CD14-positive monocyte (primary cell): Measurements from ENCODE around the gene MDGA2. TPM values are rescaled to one million over a fixed set of nuclear protein-coding genes. Genes with fewer than 3 reads are reported as not detected.

ENCODE experiments used
- DNase-seq, 3 donors: peaks; one replicate each; pipeline ENCODE4 v3.0.0-alpha.2; 2011 to 2022
- H2AFZ ChIP-seq: 2 replicates; pipeline ENCODE4 v1.6.0; 2012; ENCODE audit warnings: mild to moderate bottlenecking, low read depth, low read length, inconsistent platforms; ENCODE audit not compliant: insufficient read depth, poor library complexity, severe bottlenecking
- H3K27ac ChIP-seq, 2 donors: 1 replicate in 1 of 2; 2 replicates in 1 of 2; pipeline ENCODE4 v1.5.1; 2012 to 2013; ENCODE audit warnings: low read length in 2 of 2, control low read depth in 1 of 2, inconsistent platforms in 1 of 2, low read depth in 1 of 2, mild to moderate bottlenecking in 1 of 2
- H3K27me3 ChIP-seq, 2 donors: one replicate each; pipeline versions ENCODE4 v1.6.0 to v1.6.1; 2011 to 2013; ENCODE audit warnings: low read length in 2 of 2; ENCODE audit not compliant: control insufficient read depth in 2 of 2, insufficient read depth in 2 of 2
- H3K36me3 ChIP-seq, 2 donors: replicated peaks in 1 of 2; 1 replicate in 1 of 2; 2 replicates in 1 of 2; pipeline versions ENCODE4 v1.5.1 to v1.6.1; 2012 to 2013; ENCODE audit warnings: low read length in 2 of 2, control low read depth in 1 of 2, inconsistent platforms in 1 of 2, mild to moderate bottlenecking in 1 of 2; ENCODE audit not compliant: insufficient read depth in 2 of 2, control insufficient read depth in 1 of 2
- H3K4me1 ChIP-seq, 2 donors: 1 replicate in 1 of 2; 2 replicates in 1 of 2; pipeline versions ENCODE4 v1.5.1 to v1.6.1; 2012 to 2013; ENCODE audit warnings: low read length in 2 of 2, control low read depth in 1 of 2, inconsistent platforms in 1 of 2, mild to moderate bottlenecking in 1 of 2, moderate library complexity in 1 of 2; ENCODE audit not compliant: insufficient read depth in 2 of 2, control insufficient read depth in 1 of 2
- H3K4me2 ChIP-seq: replicated peaks from 2 replicates; pipeline ENCODE3; 2012; ENCODE audit warnings: low read length, moderate library complexity, mild to moderate bottlenecking; ENCODE audit not compliant: poor library complexity, severe bottlenecking; ENCODE audit errors: extremely low read depth
- H3K4me3 ChIP-seq, 3 experiments: fragments of 200-600 bp in 1 of 3; sonication (generic) in 1 of 3; replicated peaks in 1 of 3; 1 replicate in 2 of 3; 2 replicates in 1 of 3; pipeline ENCODE4 v1.5.1; 2011 to 2013; ENCODE audit warnings: low read length in 3 of 3, mild to moderate bottlenecking in 3 of 3, control low read depth in 2 of 3, low read depth in 2 of 3, inconsistent platforms in 1 of 3, moderate library complexity in 1 of 3
- H3K79me2 ChIP-seq: 2 replicates; pipeline ENCODE4 v1.6.0; 2012; ENCODE audit warnings: mild to moderate bottlenecking, control low read depth, inconsistent platforms, low read length, moderate library complexity; ENCODE audit not compliant: insufficient read depth
- H3K9ac ChIP-seq: 2 replicates; pipeline ENCODE4 v1.6.0; 2017; ENCODE audit warnings: low read length, mild to moderate bottlenecking; ENCODE audit not compliant: insufficient read depth, poor library complexity, severe bottlenecking
- H3K9me3 ChIP-seq, 2 donors: replicated peaks in 1 of 2; 1 replicate in 1 of 2; 2 replicates in 1 of 2; pipeline versions ENCODE4 v1.5.1 to v1.6.1; 2012 to 2013; ENCODE audit warnings: low read length in 2 of 2, control low read depth in 1 of 2; ENCODE audit not compliant: control insufficient read depth in 1 of 2, insufficient read depth in 1 of 2
- H4K20me1 ChIP-seq: 2 replicates; pipeline ENCODE4 v1.6.0; 2012; ENCODE audit warnings: mild to moderate bottlenecking, low read length, control low read depth, moderate library complexity; ENCODE audit not compliant: insufficient read depth
- H3K27ac Mint-ChIP-seq, 7 donors: one replicate each; pipeline ENCODE4 v1.8.0; 2020; ENCODE audit warnings: mild to moderate bottlenecking in 7 of 7, mixed read lengths in 7 of 7, moderate library complexity in 6 of 7, inconsistent platforms in 2 of 7
- H3K27me3 Mint-ChIP-seq, 3 donors: one replicate each; pipeline ENCODE4 v1.8.0; 2021 to 2022; ENCODE audit warnings: low read depth in 3 of 3, mild to moderate bottlenecking in 3 of 3, mixed read lengths in 3 of 3, moderate library complexity in 3 of 3, inconsistent platforms in 1 of 3
- H3K36me3 Mint-ChIP-seq, 2 donors: one replicate each; pipeline ENCODE4 v1.8.0; 2020; ENCODE audit warnings: mixed read lengths in 2 of 2, inconsistent platforms in 1 of 2, mild to moderate bottlenecking in 1 of 2
- H3K4me1 Mint-ChIP-seq: one replicate; pipeline ENCODE4 v1.8.0; 2020; ENCODE audit warnings: mild to moderate bottlenecking, mixed read lengths
- H3K4me3 Mint-ChIP-seq, 2 donors: one replicate each; pipeline ENCODE4 v1.8.0; 2020; ENCODE audit warnings: mild to moderate bottlenecking in 2 of 2, mixed read lengths in 2 of 2, moderate library complexity in 1 of 2
- H3K9me3 Mint-ChIP-seq, 7 donors: one replicate each; pipeline ENCODE4 v1.8.0; 2020 to 2022; ENCODE audit warnings: mixed read lengths in 7 of 7, mild to moderate bottlenecking in 6 of 7, moderate library complexity in 6 of 7, inconsistent platforms in 2 of 7
- WGBS: methylation state at CpG from one replicate; pipeline ENCODE4 v1.1.5; 2013; ENCODE audit warnings: missing lambda C conversion rate; ENCODE audit not compliant: insufficient coverage; 5-methylcytosine and 5-hydroxymethylcytosine counted together
- intact Hi-C, 2 donors: fragments of 100-400 bp; cut with micrococcal nuclease; formaldehyde crosslinking; loops; one replicate each; pipeline versions ENCODE4 v1.15.0 to v1.15.1; 2023
- polyA plus RNA-seq, 3 donors: library from polyadenylated mRNA; depleted of rRNA in 1 of 3; unstranded in 2 of 3; stranded (reverse) in 1 of 3; fragments of 300-500 nt in 2 of 3; fragments of >200 nt in 1 of 3; fragmentation: Illumina TruSeq in 2 of 3; gene quantifications; 1 replicate in 2 of 3; 2 replicates in 1 of 3; pipeline ENCODE4 v1.2.3, GENCODE V29; 2012 to 2021
- TF ChIP-seq, protein P1 (sequence below): fragments of 200-600 bp; IDR thresholded peaks from one replicate; pipeline ENCODE4 v1.8.0; 2022; ENCODE audit warnings: antibody characterized with exemption, mild to moderate bottlenecking

MDGA2 gene
- polyA plus RNA-seq, 3 donors: not detected

DNA sequence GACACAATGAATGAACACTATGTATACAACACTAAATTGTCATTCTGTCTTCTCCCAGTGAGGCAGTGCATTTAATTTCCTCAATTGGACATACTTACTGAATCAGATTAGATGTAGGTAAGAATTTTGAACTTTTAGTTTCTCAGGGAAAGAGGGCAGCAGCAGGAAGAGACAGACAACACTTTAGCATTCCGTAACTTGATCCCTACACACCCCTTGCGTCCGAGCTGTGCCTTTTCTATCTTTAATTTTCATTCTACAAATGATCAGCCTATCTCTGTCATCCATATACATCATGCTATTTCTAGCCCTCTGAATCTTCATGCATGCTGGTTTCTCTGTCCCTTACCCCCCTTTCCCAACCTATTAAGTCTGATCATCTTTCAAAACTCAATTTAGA lies 665.8 kb downstream of the MDGA2 start:
- WGBS: 94% methylated on average over 3 of the region's 3 CpGs
- H3K27ac ChIP-seq: no peak overlapping the region
- no peak for DNase-seq
- no peaks in the 10 kb centered on the region for H3K4me1 Mint-ChIP-seq
- no peaks in the 10 kb centered on the region for H4K20me1 ChIP-seq
- H3K27me3 Mint-ChIP-seq: no peaks in the 10 kb centered on the region
- H3K9ac ChIP-seq: no peak overlapping the region
- H3K4me3 Mint-ChIP-seq: no peak overlapping the region
- H3K4me2 ChIP-seq: no peak overlapping the region
- H2AFZ ChIP-seq: no peak overlapping the region
- intact Hi-C loops: no loop called here
- H3K27me3 ChIP-seq: no peaks in the 10 kb centered on the region
- no peaks in the 10 kb centered on the region for H3K36me3 Mint-ChIP-seq
- TF ChIP-seq, protein P1, sequence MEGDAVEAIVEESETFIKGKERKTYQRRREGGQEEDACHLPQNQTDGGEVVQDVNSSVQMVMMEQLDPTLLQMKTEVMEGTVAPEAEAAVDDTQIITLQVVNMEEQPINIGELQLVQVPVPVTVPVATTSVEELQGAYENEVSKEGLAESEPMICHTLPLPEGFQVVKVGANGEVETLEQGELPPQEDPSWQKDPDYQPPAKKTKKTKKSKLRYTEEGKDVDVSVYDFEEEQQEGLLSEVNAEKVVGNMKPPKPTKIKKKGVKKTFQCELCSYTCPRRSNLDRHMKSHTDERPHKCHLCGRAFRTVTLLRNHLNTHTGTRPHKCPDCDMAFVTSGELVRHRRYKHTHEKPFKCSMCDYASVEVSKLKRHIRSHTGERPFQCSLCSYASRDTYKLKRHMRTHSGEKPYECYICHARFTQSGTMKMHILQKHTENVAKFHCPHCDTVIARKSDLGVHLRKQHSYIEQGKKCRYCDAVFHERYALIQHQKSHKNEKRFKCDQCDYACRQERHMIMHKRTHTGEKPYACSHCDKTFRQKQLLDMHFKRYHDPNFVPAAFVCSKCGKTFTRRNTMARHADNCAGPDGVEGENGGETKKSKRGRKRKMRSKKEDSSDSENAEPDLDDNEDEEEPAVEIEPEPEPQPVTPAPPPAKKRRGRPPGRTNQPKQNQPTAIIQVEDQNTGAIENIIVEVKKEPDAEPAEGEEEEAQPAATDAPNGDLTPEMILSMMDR: no peak
- H3K9me3 Mint-ChIP-seq: no peaks in the 10 kb centered on the region
- H3K4me3 ChIP-seq: no peak overlapping the region
- H3K79me2 ChIP-seq: no peaks in the 10 kb centered on the region
- H3K36me3 ChIP-seq: no peaks in the 10 kb centered on the region
- H3K4me1 ChIP-seq: no peaks in the 10 kb centered on the region
- no peaks in the 10 kb centered on the region for H3K9me3 ChIP-seq
- no peak overlapping the region for H3K27ac Mint-ChIP-seq

DNA sequence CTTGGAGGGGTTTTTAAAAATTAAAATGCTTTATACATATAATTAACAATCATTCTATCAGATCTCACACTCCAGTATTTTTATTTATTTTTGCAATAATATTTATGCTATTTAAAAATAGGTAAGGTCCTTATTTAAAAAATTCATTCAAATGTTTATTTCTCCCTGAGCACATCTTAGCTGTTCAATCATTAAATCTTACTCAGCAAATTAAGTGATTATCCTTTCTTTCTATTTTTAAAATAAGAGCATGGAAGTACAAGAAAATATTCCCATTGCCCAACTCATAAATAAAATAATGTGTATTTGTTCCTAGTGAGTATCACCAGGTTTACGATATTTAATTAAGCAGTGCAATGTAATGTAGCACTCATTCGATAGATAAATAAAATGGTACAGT lies 666.7 kb downstream of the MDGA2 start:
- intact Hi-C loops: no loop called here
- Mint-ChIP-seq H3K4me3 (no peak overlapping the region), H3K27ac (no peak overlapping the region), H3K9me3 (no peaks in the 10 kb centered on the region), H3K27me3 (no peaks in the 10 kb centered on the region), H3K36me3 (no peaks in the 10 kb centered on the region), H3K4me1 (no peaks in the 10 kb centered on the region)
- Histone ChIP-seq H3K9ac (no peak overlapping the region), H3K27ac (no peak overlapping the region), H2AFZ (no peak overlapping the region), H3K4me3 (no peak overlapping the region), H3K79me2 (no peaks in the 10 kb centered on the region), H3K4me2 (no peak overlapping the region), H4K20me1 (no peaks in the 10 kb centered on the region), H3K9me3 (no peaks in the 10 kb centered on the region), H3K36me3 (no peaks in the 10 kb centered on the region), H3K27me3 (no peaks in the 10 kb centered on the region), H3K4me1 (no peaks in the 10 kb centered on the region)
- DNase-seq: no peak
- TF ChIP-seq, protein P1: no peak
- WGBS: no CpG with 5 or more reads among the region's 2 CpGs
